ENCODE measurements around the gene FYN.

GRCh38 chr6:111731456-111732195, 141.6 kb downstream of the FYN start:
- TF ChIP-seq EZH2phosphoT487 (IDR thresholded peaks at IDR 0.05; ENCODE audit: borderline replicate concordance, low read length) = no peak
- TF ChIP-seq CTCF (IDR thresholded peaks at IDR 0.05; ENCODE audit: low read depth, low read length, poor library complexity, severe bottlenecking) = no peak

Measured in DOHH2 (cell line).